OCI-LY1 (cell line): ENCODE data around the gene ZBTB33.
A peak's percentile ranks its signal among the peaks of the same experiment; 100 is the strongest.

Source experiments
- H2AFZ ChIP-seq: fragments of 200-600 bp; sonication (generic), shearing (Covaris generic); 2 replicates; pipeline ENCODE4 v1.6.0; 2014; ENCODE audit warnings: antibody characterized with exemption, mild to moderate bottlenecking, low read length
- H3F3A ChIP-seq: fragments of 200-600 bp; sonication (generic), shearing (Covaris generic); 2 replicates; pipeline ENCODE4 v1.6.0; 2014; ENCODE audit warnings: mild to moderate bottlenecking, antibody characterized with exemption, low read length, moderate library complexity; ENCODE audit not compliant: insufficient read depth
- H3K27ac ChIP-seq: fragments of 200-600 bp; sonication (generic); 2 replicates; pipeline ENCODE4 v1.5.1; 2014; ENCODE audit warnings: low read length, mixed run types, mild to moderate bottlenecking, low read depth; ENCODE audit not compliant: poor library complexity, severe bottlenecking
- H3K27me3 ChIP-seq: fragments of 200-600 bp; sonication (generic); 2 replicates; pipeline ENCODE4 v1.6.0; 2014; ENCODE audit warnings: antibody characterized with exemption, mild to moderate bottlenecking, low read length, moderate library complexity; ENCODE audit not compliant: insufficient read depth
- H3K36me3 ChIP-seq: fragments of 200-600 bp; sonication (generic); 2 replicates; pipeline ENCODE4 v1.6.1; 2014; ENCODE audit warnings: mild to moderate bottlenecking, antibody characterized with exemption, low read length, moderate library complexity, mixed read lengths; ENCODE audit not compliant: insufficient read depth
- H3K4me1 ChIP-seq: fragments of 200-600 bp; sonication (generic); 2 replicates; pipeline ENCODE4 v1.5.1; 2014; ENCODE audit warnings: mild to moderate bottlenecking, low read length, moderate library complexity; ENCODE audit not compliant: insufficient read depth, severe bottlenecking
- H3K4me2 ChIP-seq: fragments of 200-600 bp; sonication (generic), shearing (Covaris generic); 2 replicates; pipeline ENCODE4 v1.6.1; 2014; ENCODE audit warnings: low read length
- H3K4me3 ChIP-seq: fragments of 200-600 bp; sonication (generic); 2 replicates; pipeline ENCODE4 v1.5.1; 2014; ENCODE audit warnings: low read length, low read depth, mild to moderate bottlenecking, mixed read lengths; ENCODE audit not compliant: poor library complexity, severe bottlenecking
- H3K79me2 ChIP-seq: fragments of 200-600 bp; shearing (Covaris generic); 2 replicates; pipeline ENCODE4 v1.6.1; 2016; ENCODE audit warnings: mixed run types, low read length, mixed read lengths; ENCODE audit not compliant: insufficient read depth
- H3K9ac ChIP-seq: fragments of 200-600 bp; sonication (generic), shearing (Covaris generic); 2 replicates; pipeline ENCODE4 v1.6.1; 2014; ENCODE audit warnings: mild to moderate bottlenecking, low read length, mixed read lengths
- H3K9me2 ChIP-seq: fragments of 200-600 bp; sonication (generic), shearing (Covaris generic); 2 replicates; pipeline ENCODE4 v1.6.1; 2014; ENCODE audit warnings: low read depth, mild to moderate bottlenecking, low read length, mixed read lengths
- H3K9me3 ChIP-seq: fragments of 200-600 bp; shearing (Covaris generic); 2 replicates; pipeline ENCODE4 v1.6.1; 2014; ENCODE audit warnings: low read length, mixed read lengths
- H4K20me1 ChIP-seq: fragments of 200-600 bp; sonication (generic), shearing (Covaris generic); 2 replicates; pipeline ENCODE4 v1.6.0; 2016; ENCODE audit warnings: mild to moderate bottlenecking, low read length; ENCODE audit not compliant: insufficient read depth
- CTCF ChIP-seq: fragments of 200-600 bp; sonication (generic), shearing (Covaris generic); IDR thresholded peaks from 2 replicates; pipeline ENCODE4 v1.5.1; 2017; ENCODE audit warnings: mild to moderate bottlenecking, antibody characterized with exemption, low read length, moderate library complexity, mixed read lengths
- EZH2 ChIP-seq: fragments of 200-600 bp; sonication (generic), shearing (Covaris generic); IDR thresholded peaks from 2 replicates; pipeline ENCODE4 v1.8.0; 2017; ENCODE audit warnings: borderline replicate concordance, mixed run types, mild to moderate bottlenecking, antibody characterized with exemption, low read length, moderate library complexity, mixed read lengths

ZBTB33 gene

GRCh38 chrX:120302434-120302833 is 51.8 kb downstream of the ZBTB33 start:
- peak overlapping the region; percentile 41; the same call in 1 of the 2 replicates for H3K9ac ChIP-seq
- no peaks in the 10 kb centered on the region for H3K9me3 ChIP-seq
- H4K20me1 ChIP-seq = no peaks in the 10 kb centered on the region
- no peaks in the 10 kb centered on the region for H3K36me3 ChIP-seq
- no peak for TF ChIP-seq CTCF
- no peak overlapping the region for H2AFZ ChIP-seq
- no peaks in the 10 kb centered on the region for H3K27me3 ChIP-seq
- no peaks in the 10 kb centered on the region for H3F3A ChIP-seq
- peak overlapping the region; percentile 79 for H3K4me2 ChIP-seq
- H3K79me2 ChIP-seq = no peaks in the 10 kb centered on the region
- peaks cover 52% of the 10 kb centered on the region for H3K4me1 ChIP-seq
- peak overlapping the region; percentile 64 for H3K27ac ChIP-seq
- H3K9me2 ChIP-seq = no peaks in the 10 kb centered on the region
- peak overlapping the region; percentile 42 for H3K4me3 ChIP-seq

- TF ChIP-seq EZH2 = no peak
- no peak for TF ChIP-seq CTCF
Observed at GRCh38 chrX:120304256-120304655, 53.6 kb downstream of the ZBTB33 start.

GRCh38 chrX:120305531-120306141 is 55.0 kb downstream of the ZBTB33 start:
- Histone ChIP-seq H3K36me3 (no peaks in the 10 kb centered on the region), H3K9me3 (no peaks in the 10 kb centered on the region), H3K4me2 (no peak overlapping the region), H3K27ac (no peak overlapping the region), H2AFZ (no peak overlapping the region), H4K20me1 (no peaks in the 10 kb centered on the region), H3K9ac (no peak overlapping the region), H3K9me2 (no peaks in the 10 kb centered on the region), H3F3A (no peaks in the 10 kb centered on the region), H3K4me3 (no peak overlapping the region), H3K79me2 (no peaks in the 10 kb centered on the region), H3K4me1 (peaks cover 66% of the 10 kb centered on the region), H3K27me3 (no peaks in the 10 kb centered on the region)
- TF ChIP-seq EZH2 (no peak), CTCF (no peak)

More at GRCh38 chrX:120304256-120304655, 53.6 kb downstream of the ZBTB33 start:
- H3K4me3 ChIP-seq = peak overlapping the region; percentile 5
- no peaks in the 10 kb centered on the region for H3K9me2 ChIP-seq
- peaks cover 58% of the 10 kb centered on the region for H3K4me1 ChIP-seq
- H3K27ac ChIP-seq = peak overlapping the region; percentile 71
- no peaks in the 10 kb centered on the region for H3F3A ChIP-seq
- no peaks in the 10 kb centered on the region for H3K79me2 ChIP-seq
- 0 out of 2 replicates have a peak overlapping the region, but pooled peaks have one; percentile 13 for H3K9ac ChIP-seq
- no peak overlapping the region for H2AFZ ChIP-seq
- H3K36me3 ChIP-seq = no peaks in the 10 kb centered on the region
- no peaks in the 10 kb centered on the region for H4K20me1 ChIP-seq
- no peaks in the 10 kb centered on the region for H3K27me3 ChIP-seq
- peak overlapping the region; percentile 47 for H3K4me2 ChIP-seq
- H3K9me3 ChIP-seq = no peaks in the 10 kb centered on the region
